LNCaP clone FGC (cell line): ENCODE measurements around the gene SLC25A26.

Source experiments
- DNase-seq: peaks from one replicate; pipeline ENCODE4 v3.0.0-alpha.2; 2011; ENCODE audit warnings: low read depth
- H3K4me3 ChIP-seq: 2 replicates; pipeline ENCODE4 v1.5.1; 2011; ENCODE audit warnings: mild to moderate bottlenecking, low read depth, low read length, control low read depth
- CTCF ChIP-seq: IDR thresholded peaks from 2 replicates; pipeline ENCODE4 v1.5.1; 2012; ENCODE audit warnings: mild to moderate bottlenecking; ENCODE audit not compliant: control insufficient read depth, insufficient read depth; ENCODE audit errors: extremely low read depth

SLC25A26 gene

GRCh38 chr3:66200786-66201185 lies 20.0 kb upstream of the SLC25A26 start:
- DNase-seq: no peak
- no peak for TF ChIP-seq CTCF
- H3K4me3 ChIP-seq: no peak overlapping the region

GRCh38 chr3:66203275-66203674 lies 17.5 kb upstream of the SLC25A26 start:
- DNase-seq: no peak
- H3K4me3 ChIP-seq: no peak overlapping the region
- TF ChIP-seq CTCF: no peak

GRCh38 chr3:66206806-66207205 lies 14.0 kb upstream of the SLC25A26 start:
- TF ChIP-seq CTCF: no peak
- DNase-seq: no peak
- H3K4me3 ChIP-seq: no peak overlapping the region

- no peak for TF ChIP-seq CTCF
- no peak overlapping the region for H3K4me3 ChIP-seq
- DNase-seq: no peak
Observed at GRCh38 chr3:66208189-66208588, 12.6 kb upstream of the SLC25A26 start.

GRCh38 chr3:66210687-66211295 lies 10.0 kb upstream of the SLC25A26 start:
- TF ChIP-seq CTCF: no peak
- no peak for DNase-seq
- H3K4me3 ChIP-seq: no peak overlapping the region

- no peak for TF ChIP-seq CTCF
- DNase-seq: no peak
- H3K4me3 ChIP-seq: no peak overlapping the region
Observed at GRCh38 chr3:66211779-66212178, 9.0 kb upstream of the SLC25A26 start.

- no peak for TF ChIP-seq CTCF
- no peak for DNase-seq
- H3K4me3 ChIP-seq: no peak overlapping the region
Observed at GRCh38 chr3:66215106-66215505, 5.7 kb upstream of the SLC25A26 start.
